Occipital lobe (tissue), 2 donors: ENCODE data around the gene RTRAF. TPM values are rescaled to one million over a fixed set of nuclear protein-coding genes. Genes with fewer than 3 reads are reported as not detected.
A peak's percentile ranks its signal among the peaks of the same experiment; 100 is the strongest.

ENCODE experiments used
- DNase-seq: peaks from one replicate; lab custom pipeline; 2025; lab: John Stamatoyannopoulos, UW
- total RNA-seq: library from RNA; depleted of rRNA; stranded (reverse); fragments of >200 nt; gene quantifications from one replicate; pipeline ENCODE4 v1.2.3, GENCODE V29; 2014

Gene RTRAF
- total RNA-seq, result 52.1 TPM

GRCh38 chr14:51989293-51990234, at the start of gene RTRAF:
TSS of gene RTRAF (plus strand) at chr14:51989546. CDS start at chr14:51989640, 94 bp downstream.
- peak; percentile 88 for DNase-seq

GRCh38 chr14:51939755-51940301, 49.5 kb upstream of the RTRAF start:
- DNase-seq, result no peak

GRCh38 chr14:51942971-51943370, 46.4 kb upstream of the RTRAF start:
- no peak for DNase-seq

DNA sequence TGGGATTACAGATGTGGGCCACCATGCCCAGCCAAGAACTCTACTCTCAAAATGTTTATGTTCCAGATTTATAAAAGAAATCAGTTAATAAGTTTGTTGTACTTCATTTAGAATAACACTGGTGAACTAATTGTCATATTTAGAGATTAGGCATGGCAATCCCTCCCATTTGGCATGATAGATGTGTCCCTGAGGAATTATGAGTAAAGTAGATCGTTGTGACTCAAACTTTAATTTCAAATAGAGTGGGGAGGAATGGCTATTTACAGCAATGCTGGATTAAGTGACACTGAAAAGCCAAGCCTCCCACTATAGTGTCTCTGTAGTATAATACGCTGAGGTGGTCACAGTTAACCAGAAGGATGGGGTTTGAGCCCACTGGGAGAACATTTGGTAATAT, 39.3 kb upstream of the RTRAF start:
- no peak for DNase-seq

DNA sequence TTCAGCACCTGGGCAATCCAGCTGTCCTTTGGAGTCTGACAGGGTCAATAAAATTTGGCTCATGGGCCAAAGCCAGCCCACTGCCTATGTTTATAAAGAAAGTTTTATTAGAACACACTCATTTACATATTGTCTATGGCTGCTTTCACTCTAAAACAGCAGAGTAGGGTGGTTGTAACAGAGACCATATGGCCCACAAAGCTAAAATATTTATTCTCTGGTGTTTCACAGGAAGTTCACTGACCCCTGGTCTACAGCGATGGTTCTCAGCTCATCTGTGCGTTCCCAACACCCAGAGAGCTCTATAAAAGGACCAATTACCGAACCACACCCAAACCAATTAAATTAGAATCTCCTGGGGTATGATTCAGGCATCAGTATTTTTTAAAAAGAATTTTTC, 37.7 kb upstream of the RTRAF start:
- no peak for DNase-seq

GRCh38 chr14:51954031-51954430, 35.3 kb upstream of the RTRAF start:
- DNase-seq, result no peak

GRCh38 chr14:51954657-51955056, 34.7 kb upstream of the RTRAF start:
- DNase-seq, result no peak

DNA sequence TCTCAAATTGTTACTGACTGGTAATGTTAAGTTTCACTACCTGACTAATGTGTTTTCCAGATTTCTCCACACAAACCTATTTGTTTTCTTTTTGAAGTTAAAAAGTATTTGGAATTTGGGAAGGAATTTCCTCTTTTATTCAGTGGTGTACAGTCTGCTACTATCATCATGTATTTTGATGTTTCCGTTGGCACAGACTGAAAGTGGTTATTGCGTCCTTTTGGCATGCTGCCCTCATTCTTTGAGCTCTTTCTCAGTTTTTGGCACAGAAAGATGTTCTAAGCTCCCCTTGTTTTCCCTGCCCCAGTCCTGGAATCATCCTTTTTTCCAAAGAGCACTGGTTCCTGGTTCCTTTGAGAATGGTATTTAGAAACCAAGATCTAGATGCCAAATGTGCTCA, 31.4 kb upstream of the RTRAF start:
- no peak for DNase-seq

DNA sequence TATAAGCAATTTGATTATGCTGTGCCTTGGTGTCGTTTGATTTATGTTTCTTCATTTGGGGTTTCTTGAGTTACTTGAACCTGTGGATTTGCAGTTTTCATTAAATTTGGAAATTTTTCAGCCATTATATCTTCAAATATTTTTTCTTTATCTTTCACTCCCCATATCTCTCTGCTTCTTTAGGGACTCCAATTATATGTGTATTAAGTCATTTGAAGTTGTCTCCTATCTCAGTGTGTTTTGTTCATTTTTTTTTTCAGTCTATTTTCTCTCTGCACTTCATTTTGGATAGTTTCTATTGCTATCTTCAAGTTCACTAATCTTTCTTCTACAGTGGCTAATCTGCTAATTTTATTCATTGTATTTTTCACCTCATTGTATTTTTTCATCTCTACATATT, 29.4 kb upstream of the RTRAF start:
- DNase-seq, result no peak

DNA sequence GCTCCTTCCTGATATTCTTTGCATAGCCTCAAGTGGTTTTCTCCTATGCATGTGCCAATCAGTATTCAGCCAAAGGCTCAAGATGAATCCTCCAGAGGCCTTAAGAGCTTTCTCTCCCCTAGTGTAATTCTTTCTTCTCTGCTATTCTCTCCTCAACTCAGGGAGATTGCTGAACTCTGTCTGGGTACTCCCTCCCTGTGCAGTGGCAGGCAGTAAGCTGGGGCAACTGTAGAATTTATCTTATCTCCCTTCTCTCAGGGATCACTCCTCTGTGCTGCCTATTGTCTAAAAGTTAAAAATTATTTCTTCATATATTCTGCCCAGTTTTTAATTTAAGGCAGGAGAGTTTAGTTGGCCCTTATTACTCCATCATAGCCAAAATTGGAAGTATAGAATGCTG, 28.5 kb upstream of the RTRAF start:
- DNase-seq, result no peak

DNA sequence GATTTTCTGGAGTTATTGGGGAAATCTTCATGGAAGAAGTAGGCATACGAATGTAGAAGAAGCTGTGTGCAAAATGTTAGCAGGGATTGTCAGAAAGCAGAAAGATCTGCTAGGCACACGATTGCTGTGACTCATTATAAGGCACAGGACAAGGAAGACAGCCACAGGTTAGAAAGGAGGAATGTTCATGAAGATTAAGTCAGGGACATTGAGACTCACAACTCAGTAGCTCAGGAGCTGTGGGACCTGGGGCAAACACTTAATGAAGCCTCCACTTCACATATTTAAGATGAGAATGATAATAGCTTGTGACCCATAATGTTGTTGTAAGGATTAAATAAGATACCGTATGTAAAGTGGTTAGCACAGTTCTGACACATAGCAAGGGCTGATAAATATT, 26.6 kb upstream of the RTRAF start:
- no peak for DNase-seq

- DNase-seq, result no peak
These were observed 26.1 kb upstream of the RTRAF start for GRCh38 chr14:51963286-51963685.

- no peak for DNase-seq
These were observed 21.8 kb upstream of the RTRAF start for GRCh38 chr14:51967521-51967920.

DNA sequence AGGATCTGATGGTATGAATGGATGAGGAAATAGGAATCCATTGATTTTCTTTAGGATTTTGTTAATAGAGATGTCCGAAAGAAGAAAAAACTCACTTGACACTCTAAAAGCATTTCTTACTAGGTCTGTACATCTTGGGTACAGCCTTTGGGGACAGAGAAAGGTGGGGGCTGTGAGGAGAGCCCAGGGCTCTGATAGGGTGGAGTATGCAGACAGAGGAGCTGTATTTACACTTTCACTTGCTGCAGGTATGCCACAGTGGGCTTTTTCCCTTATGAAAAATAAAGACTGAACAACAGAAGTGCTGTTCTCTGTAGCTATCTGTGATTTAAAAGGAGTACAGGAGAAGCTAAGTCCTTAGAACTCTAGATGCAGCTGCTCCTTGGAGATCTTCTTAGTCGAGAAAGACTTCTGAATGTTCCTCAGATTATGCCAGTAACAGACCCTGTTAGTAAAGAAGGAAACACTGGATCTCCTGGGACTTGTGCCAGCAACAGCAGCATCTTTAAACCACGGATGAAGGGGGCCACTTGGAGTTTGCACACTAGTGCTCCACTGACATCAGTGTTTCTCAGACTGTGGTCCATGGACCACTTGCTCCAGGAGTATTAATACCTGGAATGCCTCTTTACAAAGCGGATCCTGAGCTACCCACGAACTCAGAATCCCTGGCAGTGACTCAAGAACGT, 19.4 kb upstream of the RTRAF start:
- no peak for DNase-seq

DNA sequence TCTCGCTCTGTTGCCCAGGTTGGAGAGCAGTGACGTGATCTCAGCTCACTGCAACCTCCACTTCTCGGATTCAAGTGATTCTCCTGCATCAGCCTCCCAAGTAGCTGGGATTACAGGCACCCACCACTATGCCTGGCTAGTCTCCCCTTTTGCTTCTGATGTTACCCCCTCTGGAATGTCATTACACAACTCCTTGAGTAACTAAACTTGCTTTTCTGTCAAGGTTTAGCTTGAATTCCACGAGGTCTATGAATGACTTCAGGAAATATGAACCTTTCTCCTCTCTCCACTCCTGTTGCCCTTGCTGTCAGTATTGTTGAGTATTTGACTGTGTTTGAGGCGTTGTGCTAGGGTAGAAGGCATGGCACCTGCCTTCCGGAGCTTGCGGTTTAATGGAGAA, 16.8 kb upstream of the RTRAF start:
- no peak for DNase-seq

- DNase-seq, result no peak
These were observed 12.3 kb upstream of the RTRAF start for GRCh38 chr14:51977075-51977474.

DNA sequence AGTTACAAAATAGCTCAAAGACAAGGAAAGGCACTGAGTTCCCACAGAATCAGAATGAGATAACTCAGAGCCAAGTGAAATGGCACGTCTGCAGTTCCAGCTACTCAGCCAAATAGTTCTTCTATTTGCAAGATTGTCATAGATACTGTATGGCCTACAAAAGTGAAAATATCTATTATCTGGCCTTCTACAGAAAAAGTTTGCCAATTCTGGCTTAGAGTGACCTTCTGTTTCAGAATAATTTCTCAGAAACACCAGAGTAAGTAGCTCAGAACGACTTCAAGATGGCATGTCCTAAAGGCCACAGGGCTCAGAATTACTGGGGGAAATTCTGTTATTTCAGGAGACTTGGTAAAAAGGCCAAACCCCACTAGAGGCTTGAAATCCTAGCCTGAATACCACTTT, 10.7 kb upstream of the RTRAF start:
- DNase-seq, result no peak

- DNase-seq, result peak; percentile 48
These were observed 10.1 kb upstream of the RTRAF start for GRCh38 chr14:51979088-51979709.

- DNase-seq, result no peak
These were observed 8.0 kb upstream of the RTRAF start for GRCh38 chr14:51981218-51981854.

- DNase-seq, result no peak
These were observed 1.1 kb upstream of the RTRAF start for GRCh38 chr14:51988221-51988620.

GRCh38 chr14:51990488-51990887, 1.1 kb downstream of the RTRAF start:
- no peak for DNase-seq
